A673 (cell line): ENCODE measurements around the gene HS6ST2. TPM values are rescaled to one million over a fixed set of nuclear protein-coding genes. Genes with fewer than 3 reads are reported as not detected.

Experiments used
- BruUV-seq: library from RNA; stranded (reverse); fragments of 400-500 nt; replicated peaks from 2 replicates; lab custom pipeline; 2021; lab: Mats Ljungman, UMichigan
- CTCF ChIA-PET: fragments of 300-600 bp; sonication (Branson Sonifier 250); formaldehyde crosslinking; loops from one replicate; lab custom pipeline; 2022; ENCODE audit warnings: antibody characterized with exemption; lab: Charles Lee
- POLR2A ChIA-PET: fragments of 300-600 bp; sonication (Branson Sonifier 250); formaldehyde crosslinking; loops from one replicate; lab custom pipeline; 2022; ENCODE audit warnings: antibody characterized with exemption; ENCODE audit not compliant: low non-redundant PET; lab: Charles Lee
- DNase-seq: peaks from one replicate; pipeline ENCODE4 v3.0.0-alpha.2; 2015; ENCODE audit warnings: low spot score
- H3K27ac ChIP-seq: fragments of 200-600 bp; sonication (generic); 2 replicates; pipeline ENCODE4 v1.5.1; 2016; ENCODE audit warnings: mixed run types, low read depth, mild to moderate bottlenecking, mixed read lengths, antibody characterized with exemption, low read length; ENCODE audit not compliant: poor library complexity, severe bottlenecking
- H3K27me3 ChIP-seq: fragments of 200-600 bp; sonication (generic); replicated peaks from 2 replicates; pipeline ENCODE4 v1.6.1; 2017; ENCODE audit warnings: mixed run types, low read depth, mild to moderate bottlenecking, mixed read lengths, antibody characterized with exemption, low read length; ENCODE audit not compliant: insufficient read depth, poor library complexity
- H3K36me3 ChIP-seq: fragments of 200-600 bp; sonication (generic); 2 replicates; pipeline ENCODE4 v1.6.1; 2016; ENCODE audit warnings: mixed run types, mild to moderate bottlenecking, mixed read lengths, antibody characterized with exemption, low read length; ENCODE audit not compliant: insufficient read depth, poor library complexity, severe bottlenecking
- H3K4me1 ChIP-seq: fragments of 200-600 bp; sonication (generic); 2 replicates; pipeline ENCODE4 v1.6.1; 2017; ENCODE audit warnings: mixed run types, mild to moderate bottlenecking, mixed read lengths, antibody characterized with exemption, low read length; ENCODE audit not compliant: insufficient read depth, poor library complexity, severe bottlenecking
- H3K4me3 ChIP-seq: fragments of 200-600 bp; sonication (generic); 2 replicates; pipeline ENCODE4 v1.5.1; 2016; ENCODE audit warnings: low read depth, mixed run types, mild to moderate bottlenecking, mixed read lengths, low read length; ENCODE audit not compliant: poor library complexity, severe bottlenecking
- H3K9me3 ChIP-seq: fragments of 200-600 bp; sonication (generic); 2 replicates; pipeline ENCODE4 v1.6.1; 2016; ENCODE audit warnings: mixed run types, low read depth, mild to moderate bottlenecking, mixed read lengths, antibody characterized with exemption, low read length; ENCODE audit not compliant: poor library complexity, severe bottlenecking
- CTCF ChIP-seq: fragments of 300-800, 200-600 bp; sonication (generic); conservative IDR thresholded peaks from 2 replicates; pipeline ENCODE4 v1.5.1; 2017; ENCODE audit warnings: low read depth, mild to moderate bottlenecking, antibody characterized with exemption, low read length, moderate library complexity, mixed read lengths
- EZH2 ChIP-seq: fragments of 200-600 bp; sonication (generic); IDR thresholded peaks from 2 replicates; pipeline ENCODE4 v1.6.1; 2017; ENCODE audit warnings: borderline replicate concordance, low read depth, mild to moderate bottlenecking, mixed read lengths, antibody characterized with exemption, low read length; ENCODE audit not compliant: poor library complexity, severe bottlenecking
- intact Hi-C: fragments of 100-400 bp; cut with micrococcal nuclease; formaldehyde crosslinking; loops from one replicate; pipeline ENCODE4 v1.10.0; 2022; ENCODE audit not compliant: unreplicated experiment
- total RNA-seq: library from RNA; stranded (reverse); gene quantifications from 2 replicates; pipeline ENCODE4 v1.2.3, GENCODE V29; 2021

HS6ST2 gene
- total RNA-seq, 1 experiment from 2014 or later: 6.9 TPM

- Histone ChIP-seq H3K36me3 (no peaks in the 10 kb centered on the region), H3K9me3 (no peaks in the 10 kb centered on the region), H3K27ac (no peak overlapping the region), H3K4me3 (no peak overlapping the region), H3K27me3 (no peaks in the 10 kb centered on the region), H3K4me1 (no peaks in the 10 kb centered on the region)
- no peak for DNase-seq
- TF ChIP-seq CTCF: no peak
- TF ChIP-seq EZH2: no peak
- BruUV-seq: no TSS peak
- POLR2A ChIA-PET: no interaction called here
- intact Hi-C loops: loop anchor here (5.0 to 10.0 kb wide), 2 partner anchors 232 to 429 kb away; no protein-coding TSS in a partner anchor
- CTCF ChIA-PET: no interaction called here
Observed at GRCh38 chrX:132743086-132743485, 215.3 kb downstream of the HS6ST2 start.

DNA sequence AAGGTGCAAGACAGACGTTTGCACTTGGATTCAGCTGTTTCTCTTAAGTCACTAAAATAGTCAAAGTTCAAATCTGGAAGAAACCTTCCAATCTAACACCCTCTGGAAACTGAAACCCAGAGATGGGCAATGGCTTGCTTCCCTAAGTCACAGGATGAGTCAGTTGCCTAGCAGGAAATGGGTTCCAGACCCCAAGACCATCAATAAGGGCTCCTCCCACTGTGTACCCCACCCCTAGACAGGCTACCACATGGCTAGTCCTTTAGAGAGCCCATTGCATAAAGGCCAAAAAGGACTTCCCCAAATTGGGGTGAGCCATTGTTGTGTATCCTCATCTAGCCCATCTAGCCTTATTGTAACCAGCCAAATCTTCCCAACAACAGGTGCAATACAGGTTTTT, 216.2 kb downstream of the HS6ST2 start:
- intact Hi-C loops: loop anchor here (5.0 to 10.0 kb wide), 2 partner anchors 233 to 430 kb away; no protein-coding TSS in a partner anchor

GRCh38 chrX:132741689-132742088, 216.7 kb downstream of the HS6ST2 start:
- BruUV-seq: no TSS peak
- ChIA-PET CTCF (no interaction called here), POLR2A (no interaction called here)
- no peaks in the 10 kb centered on the region for H3K27me3 ChIP-seq
- H3K4me1 ChIP-seq: no peaks in the 10 kb centered on the region
- TF ChIP-seq EZH2 (no peak), CTCF (no peak)
- intact Hi-C loops: loop anchor here (5.0 to 10.0 kb wide), 2 partner anchors 233 to 431 kb away; no protein-coding TSS in a partner anchor
- no peak overlapping the region for H3K4me3 ChIP-seq
- H3K36me3 ChIP-seq: no peaks in the 10 kb centered on the region
- peak; percentile 7 for DNase-seq
- no peaks in the 10 kb centered on the region for H3K9me3 ChIP-seq
- no peak overlapping the region for H3K27ac ChIP-seq

More for the DNA sequence above, 216.2 kb downstream of the HS6ST2 start:
- POLR2A ChIA-PET: no interaction called here
- Histone ChIP-seq H3K27ac (no peak overlapping the region), H3K27me3 (no peaks in the 10 kb centered on the region), H3K9me3 (no peaks in the 10 kb centered on the region), H3K36me3 (no peaks in the 10 kb centered on the region), H3K4me3 (no peak overlapping the region), H3K4me1 (no peaks in the 10 kb centered on the region)
- CTCF ChIA-PET: no interaction called here
- no peak for DNase-seq
- TF ChIP-seq CTCF (no peak), EZH2 (no peak)
- BruUV-seq: no TSS peak
